ENCODE results near the gene DEFB125.

Gene DEFB125

GRCh38 chr20:61757-62156, 25.7 kb upstream of the DEFB125 start:
- no peaks in the 10 kb centered on the region for H3F3A ChIP-seq (ENCODE audit: insufficient read depth, low read length)
- no peak for DNase-seq
- no peak overlapping the region for H3K9ac ChIP-seq (ENCODE audit: low read length)
- no peaks in the 10 kb centered on the region for H3K27me3 ChIP-seq (replicated peaks; ENCODE audit: insufficient read depth, low read length)
- no peaks in the 10 kb centered on the region for H3K9me3 ChIP-seq (replicated peaks; ENCODE audit: insufficient read depth, low read length)
- H3K9me2 ChIP-seq (replicated peaks; ENCODE audit: insufficient read depth, low read length) = no peaks in the 10 kb centered on the region
- TF ChIP-seq EZH2phosphoT487 (IDR thresholded peaks at IDR 0.05; ENCODE audit: low read length) = no peak
- TF ChIP-seq EZH2 (optimal IDR thresholded peaks at IDR 0.05; ENCODE audit: low read depth, low read length) = no peak
- TF ChIP-seq CTCF (IDR thresholded peaks at IDR 0.05; ENCODE audit: low read length) = no peak
- H3K27ac ChIP-seq (ENCODE audit: low read length) = no peak overlapping the region
- H3K4me3 ChIP-seq (ENCODE audit: low read length) = no peak overlapping the region
- H3K36me3 ChIP-seq (replicated peaks; ENCODE audit: insufficient read depth, low read length) = no peaks in the 10 kb centered on the region
- H2AFZ ChIP-seq (ENCODE audit: low read length) = no peak overlapping the region
- no peaks in the 10 kb centered on the region for H3K79me2 ChIP-seq (ENCODE audit: low read length)
- no peak overlapping the region for H3K4me2 ChIP-seq (ENCODE audit: low read depth, low read length)
- H3K4me1 ChIP-seq (ENCODE audit: low read length) = no peaks in the 10 kb centered on the region
- no peaks in the 10 kb centered on the region for H4K20me1 ChIP-seq (ENCODE audit: insufficient read depth, low read length)

- no peak for DNase-seq
- Histone ChIP-seq H3K4me1 (ENCODE audit: low read length) (no peaks in the 10 kb centered on the region), H3F3A (ENCODE audit: insufficient read depth, low read length) (no peaks in the 10 kb centered on the region), H3K4me2 (ENCODE audit: low read depth, low read length) (no peak overlapping the region), H3K4me3 (ENCODE audit: low read length) (no peak overlapping the region), H2AFZ (ENCODE audit: low read length) (no peak overlapping the region), H3K36me3 (replicated peaks; ENCODE audit: insufficient read depth, low read length) (no peaks in the 10 kb centered on the region), H3K27me3 (replicated peaks; ENCODE audit: insufficient read depth, low read length) (no peaks in the 10 kb centered on the region), H3K9me3 (replicated peaks; ENCODE audit: insufficient read depth, low read length) (no peaks in the 10 kb centered on the region), H4K20me1 (ENCODE audit: insufficient read depth, low read length) (no peaks in the 10 kb centered on the region), H3K79me2 (ENCODE audit: low read length) (no peaks in the 10 kb centered on the region), H3K9me2 (replicated peaks; ENCODE audit: insufficient read depth, low read length) (no peaks in the 10 kb centered on the region), H3K27ac (ENCODE audit: low read length) (no peak overlapping the region), H3K9ac (ENCODE audit: low read length) (no peak overlapping the region)
- TF ChIP-seq EZH2phosphoT487 (IDR thresholded peaks at IDR 0.05; ENCODE audit: low read length) = no peak
- TF ChIP-seq CTCF (IDR thresholded peaks at IDR 0.05; ENCODE audit: low read length) = no peak
- TF ChIP-seq EZH2 (optimal IDR thresholded peaks at IDR 0.05; ENCODE audit: low read depth, low read length) = no peak
These were observed 25.0 kb upstream of the DEFB125 start for GRCh38 chr20:62487-62886.

GRCh38 chr20:64026-64603, 23.4 kb upstream of the DEFB125 start:
- H2AFZ ChIP-seq (ENCODE audit: low read length) = no peak overlapping the region
- DNase-seq = no peak
- H3K9me2 ChIP-seq (replicated peaks; ENCODE audit: insufficient read depth, low read length) = no peaks in the 10 kb centered on the region
- no peaks in the 10 kb centered on the region for H3K9me3 ChIP-seq (replicated peaks; ENCODE audit: insufficient read depth, low read length)
- no peak for TF ChIP-seq EZH2phosphoT487 (IDR thresholded peaks at IDR 0.05; ENCODE audit: low read length)
- TF ChIP-seq CTCF (IDR thresholded peaks at IDR 0.05; ENCODE audit: low read length) = no peak
- TF ChIP-seq EZH2 (optimal IDR thresholded peaks at IDR 0.05; ENCODE audit: low read depth, low read length) = no peak
- no peak overlapping the region for H3K9ac ChIP-seq (ENCODE audit: low read length)
- no peak overlapping the region for H3K27ac ChIP-seq (ENCODE audit: low read length)
- no peaks in the 10 kb centered on the region for H3K79me2 ChIP-seq (ENCODE audit: low read length)
- no peaks in the 10 kb centered on the region for H3K4me1 ChIP-seq (ENCODE audit: low read length)
- no peaks in the 10 kb centered on the region for H3K36me3 ChIP-seq (replicated peaks; ENCODE audit: insufficient read depth, low read length)
- H3K4me2 ChIP-seq (ENCODE audit: low read depth, low read length) = no peak overlapping the region
- no peak overlapping the region for H3K4me3 ChIP-seq (ENCODE audit: low read length)
- no peaks in the 10 kb centered on the region for H3K27me3 ChIP-seq (replicated peaks; ENCODE audit: insufficient read depth, low read length)
- no peaks in the 10 kb centered on the region for H3F3A ChIP-seq (ENCODE audit: insufficient read depth, low read length)
- H4K20me1 ChIP-seq (ENCODE audit: insufficient read depth, low read length) = no peaks in the 10 kb centered on the region

Measured in MM.1S (cell line).